GM23248 (cell line): ENCODE results near the gene AK1. TPM values are rescaled to one million over a fixed set of nuclear protein-coding genes. Genes with fewer than 3 reads are reported as not detected.
"Not testable (repeated sequence)": the region's sequence is repeated elsewhere in the genome, so short reads cannot be mapped to it uniquely, and the experiment has no call there.

Experiments
- DNase-seq: peaks from one replicate; pipeline ENCODE4 v3.0.0-alpha.2; 2015
- H2AFZ ChIP-seq: fragments of 200-600 bp; sonication (generic); 2 replicates; pipeline ENCODE4 v1.6.1; 2016; ENCODE audit warnings: antibody characterized with exemption
- H3F3A ChIP-seq: fragments of 200-600 bp; sonication (generic); 2 replicates; pipeline ENCODE4 v1.6.1; 2016; ENCODE audit warnings: mild to moderate bottlenecking, antibody characterized with exemption, mixed run types; ENCODE audit not compliant: insufficient read depth
- H3K27ac ChIP-seq: fragments of 200-600 bp; sonication (generic); 2 replicates; pipeline ENCODE4 v1.5.1; 2016; ENCODE audit warnings: mild to moderate bottlenecking
- H3K27me3 ChIP-seq: fragments of 200-600 bp; sonication (generic); replicated peaks from 2 replicates; pipeline ENCODE4 v1.6.1; 2016; ENCODE audit warnings: mild to moderate bottlenecking; ENCODE audit not compliant: insufficient read depth
- H3K36me3 ChIP-seq: fragments of 200-600 bp; sonication (generic); 2 replicates; pipeline ENCODE4 v1.6.1; 2016; ENCODE audit warnings: low read depth, mild to moderate bottlenecking
- H3K4me1 ChIP-seq: fragments of 200-600 bp; sonication (generic); 2 replicates; pipeline ENCODE4 v1.6.1; 2016; ENCODE audit warnings: mild to moderate bottlenecking; ENCODE audit not compliant: insufficient read depth
- H3K4me2 ChIP-seq: fragments of 200-600 bp; sonication (generic); one replicate; pipeline ENCODE4 v1.6.1; 2016; ENCODE audit warnings: mild to moderate bottlenecking; ENCODE audit not compliant: unreplicated experiment
- H3K4me3 ChIP-seq: fragments of 200-600 bp; sonication (generic); 2 replicates; pipeline ENCODE4 v1.5.1; 2016; ENCODE audit warnings: mild to moderate bottlenecking
- H3K79me2 ChIP-seq: fragments of 200-600 bp; sonication (generic); 2 replicates; pipeline ENCODE4 v1.6.1; 2016; ENCODE audit warnings: mild to moderate bottlenecking; ENCODE audit not compliant: insufficient read depth
- H3K9ac ChIP-seq: fragments of 200-600 bp; sonication (generic); 2 replicates; pipeline ENCODE4 v1.6.1; 2016; ENCODE audit warnings: mild to moderate bottlenecking
- H3K9me2 ChIP-seq: fragments of 200-600 bp; sonication (generic); 2 replicates; pipeline ENCODE4 v1.6.1; 2016; ENCODE audit warnings: mixed run types, mild to moderate bottlenecking, moderate library complexity; ENCODE audit not compliant: insufficient read depth
- H3K9me3 ChIP-seq: fragments of 200-600 bp; sonication (generic); one replicate; pipeline ENCODE4 v1.6.1; 2017; ENCODE audit warnings: low read depth
- H4K20me1 ChIP-seq: fragments of 200-600 bp; sonication (generic); 2 replicates; pipeline ENCODE4 v1.6.0; 2016; ENCODE audit not compliant: insufficient read depth
- EZH2 ChIP-seq: fragments of 200-600 bp; sonication (generic); IDR thresholded peaks from 2 replicates; pipeline ENCODE4 v1.6.1; 2018; ENCODE audit warnings: antibody characterized with exemption, mild to moderate bottlenecking; ENCODE audit not compliant: insufficient read depth, poor library complexity, severe bottlenecking
- EZH2phosphoT487 ChIP-seq: fragments of 200-600 bp; sonication (generic); IDR thresholded peaks from 2 replicates; pipeline ENCODE4 v1.6.1; 2018; ENCODE audit warnings: antibody characterized with exemption, moderate library complexity, mild to moderate bottlenecking, low read depth; ENCODE audit not compliant: insufficient read depth
- WGBS, 2 experiments: methylation state at CpG; one replicate each; pipeline ENCODE4 v1.1.6; 2015 to 2017; ENCODE audit warnings: low lambda C conversion rate in 2 of 2, low coverage in 1 of 2; ENCODE audit errors: missing lambda C conversion rate in 2 of 2; 5-methylcytosine and 5-hydroxymethylcytosine counted together
- in situ Hi-C: fragments of 300-500 bp; cut with MboI; formaldehyde crosslinking; loops from 2 replicates; pipeline ENCODE4 v1.15.0; 2020
- polyA plus RNA-seq: library from polyadenylated mRNA; unstranded; fragments of >200 nt; fragmentation: Nextera tagmentation; extraction: Ambion mirVana; gene quantifications from 2 replicates; pipeline ENCODE4 v1.2.1, GENCODE V29; 2016
- total RNA-seq: library from RNA; depleted of rRNA; stranded (reverse); fragments of >200 nt; shearing (Covaris generic); gene quantifications from 2 replicates; pipeline ENCODE4 v1.2.3, GENCODE V29; 2014

The AK1 gene
- total and polyA plus RNA-seq, 2 experiments from 2014 or later = 51.8 to 159 TPM

- Histone ChIP-seq H3K9me3 (no peaks in the 10 kb centered on the region), H3K4me3 (no peak overlapping the region), H3K9me2 (no peaks in the 10 kb centered on the region), H2AFZ (no peak overlapping the region), H4K20me1 (no peaks in the 10 kb centered on the region), H3K36me3 (no peaks in the 10 kb centered on the region), H3K9ac (no peak overlapping the region), H3F3A (0 out of 2 replicates have a peak, but pooled peaks cover 2% of the 10 kb centered on the region), H3K4me2 (no peak overlapping the region), H3K79me2 (peaks cover 13% of the 10 kb centered on the region; the same call in 1 of the 2 replicates), H3K4me1 (peaks cover 34% of the 10 kb centered on the region), H3K27ac (no peak overlapping the region), H3K27me3 (no peaks in the 10 kb centered on the region)
- DNase-seq = no peak
- 76 to 81% methylated on average over 14 to 19 of the region's 19 CpGs for WGBS, 2 experiments
- no peak for TF ChIP-seq EZH2
- TF ChIP-seq EZH2phosphoT487 = no peak
- in situ Hi-C loops = no loop called here
Measured at GRCh38 chr9:127873223-127873691, 4.2 kb downstream of the AK1 start.

- in situ Hi-C loops = no loop called here
- TF ChIP-seq EZH2phosphoT487 = no peak
- no peak for TF ChIP-seq EZH2
- WGBS, 2 experiments = 94 to 98% methylated on average over 15 to 20 of the region's 20 CpGs
- H3K27ac ChIP-seq = no peak overlapping the region
- peaks cover 13% of the 10 kb centered on the region; the same call in 1 of the 2 replicates for H3K79me2 ChIP-seq
- H3K4me3 ChIP-seq = no peak overlapping the region
- peaks cover 30% of the 10 kb centered on the region for H3K4me1 ChIP-seq
- no peaks in the 10 kb centered on the region for H3K27me3 ChIP-seq
- H4K20me1 ChIP-seq = no peaks in the 10 kb centered on the region
- no peak overlapping the region for H2AFZ ChIP-seq
- no peaks in the 10 kb centered on the region for H3K36me3 ChIP-seq
- no peak overlapping the region for H3K9ac ChIP-seq
- H3K9me3 ChIP-seq = no peaks in the 10 kb centered on the region
- H3K9me2 ChIP-seq = no peaks in the 10 kb centered on the region
- no peak for DNase-seq
- no peaks in the 10 kb centered on the region for H3F3A ChIP-seq
- no peak overlapping the region for H3K4me2 ChIP-seq
Measured at GRCh38 chr9:127872369-127873222, 4.9 kb downstream of the AK1 start.

GRCh38 chr9:127871531-127871930, 5.9 kb downstream of the AK1 start:
- peaks cover 8% of the 10 kb centered on the region; the same call in 1 of the 2 replicates for H3K79me2 ChIP-seq
- no peaks in the 10 kb centered on the region for H3K27me3 ChIP-seq
- H3K9ac ChIP-seq = no peak overlapping the region
- TF ChIP-seq EZH2phosphoT487 = no peak
- TF ChIP-seq EZH2 = no peak
- H3K4me1 ChIP-seq = peaks cover 26% of the 10 kb centered on the region
- H3K36me3 ChIP-seq = no peaks in the 10 kb centered on the region
- in situ Hi-C loops = no loop called here
- WGBS, 2 experiments = 81% methylated on average over 9 of the region's 9 CpGs
- no peaks in the 10 kb centered on the region for H3K9me3 ChIP-seq
- H3K4me2 ChIP-seq = no peak overlapping the region
- H2AFZ ChIP-seq = no peak overlapping the region
- H4K20me1 ChIP-seq = no peaks in the 10 kb centered on the region
- DNase-seq = no peak
- no peaks in the 10 kb centered on the region for H3F3A ChIP-seq
- H3K9me2 ChIP-seq = no peaks in the 10 kb centered on the region
- H3K4me3 ChIP-seq = no peak overlapping the region
- H3K27ac ChIP-seq = no peak overlapping the region

DNA sequence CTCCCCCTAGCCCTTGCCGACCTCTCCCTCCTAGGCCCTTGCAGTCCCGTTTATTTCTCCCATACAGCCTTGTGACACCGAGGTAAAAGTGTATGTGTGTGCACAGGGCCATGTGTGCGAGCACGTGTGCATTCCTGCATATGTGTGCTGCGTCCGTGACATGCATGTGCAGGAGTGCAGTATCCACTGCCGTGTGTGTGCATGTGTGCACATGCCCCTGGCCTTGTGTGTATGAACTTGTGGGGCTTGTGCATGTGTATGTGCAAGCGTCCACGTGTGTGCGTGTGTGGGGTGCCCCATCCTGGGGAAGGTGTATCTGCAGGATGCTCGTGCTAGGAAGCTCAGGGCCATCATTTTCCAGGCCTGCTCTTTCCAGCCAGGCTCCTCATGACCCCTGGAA, 6.6 kb downstream of the AK1 start:
- in situ Hi-C loops = no loop called here
- Histone ChIP-seq H3K9me3 (no peaks in the 10 kb centered on the region), H2AFZ (no peak overlapping the region), H3F3A (no peaks in the 10 kb centered on the region), H3K4me3 (no peak overlapping the region), H3K4me1 (peaks cover 21% of the 10 kb centered on the region), H3K9ac (no peak overlapping the region), H4K20me1 (no peaks in the 10 kb centered on the region), H3K4me2 (no peak overlapping the region), H3K36me3 (no peaks in the 10 kb centered on the region), H3K27me3 (no peaks in the 10 kb centered on the region), H3K79me2 (peaks cover 3% of the 10 kb centered on the region; the same call in 1 of the 2 replicates), H3K9me2 (no peaks in the 10 kb centered on the region), H3K27ac (no peak overlapping the region)
- no peak for DNase-seq
- TF ChIP-seq EZH2 (no peak), EZH2phosphoT487 (no peak)
- WGBS, 2 experiments = 85 to 88% methylated on average over 12 of the region's 12 CpGs

DNA sequence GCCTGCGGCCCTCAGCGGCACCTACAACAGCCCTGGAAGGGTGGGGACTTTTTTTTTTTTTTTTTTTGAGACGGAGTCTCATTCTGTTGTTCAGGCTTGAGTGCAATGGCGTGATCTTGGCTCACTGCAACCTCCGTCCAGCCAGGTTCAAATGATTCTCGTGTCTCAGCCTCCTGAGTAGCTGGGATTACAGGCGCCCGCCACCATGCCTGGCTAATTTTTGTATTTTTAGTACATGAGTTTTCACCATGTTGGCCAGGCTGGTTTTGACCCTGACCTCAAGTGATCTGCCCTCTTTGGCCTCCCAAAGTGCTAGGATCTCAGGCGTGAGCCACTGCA, 7.4 kb downstream of the AK1 start:
- H3K4me3 ChIP-seq, H3K36me3 ChIP-seq, in situ Hi-C loops, H2AFZ ChIP-seq, H3K4me2 ChIP-seq, DNase-seq, H3K9me2 ChIP-seq, H3F3A ChIP-seq, H3K27ac ChIP-seq, H3K9ac ChIP-seq, H4K20me1 ChIP-seq, H3K79me2 ChIP-seq, H3K27me3 ChIP-seq, H3K9me3 ChIP-seq: not testable (repeated sequence)
- peaks cover 14% of the 10 kb centered on the region for H3K4me1 ChIP-seq
- WGBS, 2 experiments = 66 to 69% methylated on average over 9 of the region's 9 CpGs
